Fibroblast of mammary gland (primary cell): ENCODE results near the gene TGDS.

Source experiments
- DNase-seq: peaks from one replicate; pipeline ENCODE4 v3.0.0-alpha.2; 2010; ENCODE audit warnings: low read depth
- H3K4me3 ChIP-seq: 2 replicates; pipeline ENCODE4 v1.5.1; 2011; ENCODE audit warnings: low read depth, mild to moderate bottlenecking, low read length, moderate library complexity; ENCODE audit not compliant: control insufficient read depth
- CTCF ChIP-seq: conservative IDR thresholded peaks from 2 replicates; pipeline ENCODE4 v1.5.1; 2011; ENCODE audit warnings: low read depth, low read length, inconsistent platforms; ENCODE audit not compliant: control insufficient read depth, insufficient read depth

Gene TGDS

GRCh38 chr13:94553766-94554165 lies 42.2 kb downstream of the TGDS start:
- no peak for TF ChIP-seq CTCF
- H3K4me3 ChIP-seq, result no peak overlapping the region

GRCh38 chr13:94552095-94552494 lies 43.9 kb downstream of the TGDS start:
- no peak for DNase-seq
- TF ChIP-seq CTCF, result no peak
- no peak overlapping the region for H3K4me3 ChIP-seq

More at GRCh38 chr13:94553766-94554165, 42.2 kb downstream of the TGDS start:
- no peak for DNase-seq

DNA sequence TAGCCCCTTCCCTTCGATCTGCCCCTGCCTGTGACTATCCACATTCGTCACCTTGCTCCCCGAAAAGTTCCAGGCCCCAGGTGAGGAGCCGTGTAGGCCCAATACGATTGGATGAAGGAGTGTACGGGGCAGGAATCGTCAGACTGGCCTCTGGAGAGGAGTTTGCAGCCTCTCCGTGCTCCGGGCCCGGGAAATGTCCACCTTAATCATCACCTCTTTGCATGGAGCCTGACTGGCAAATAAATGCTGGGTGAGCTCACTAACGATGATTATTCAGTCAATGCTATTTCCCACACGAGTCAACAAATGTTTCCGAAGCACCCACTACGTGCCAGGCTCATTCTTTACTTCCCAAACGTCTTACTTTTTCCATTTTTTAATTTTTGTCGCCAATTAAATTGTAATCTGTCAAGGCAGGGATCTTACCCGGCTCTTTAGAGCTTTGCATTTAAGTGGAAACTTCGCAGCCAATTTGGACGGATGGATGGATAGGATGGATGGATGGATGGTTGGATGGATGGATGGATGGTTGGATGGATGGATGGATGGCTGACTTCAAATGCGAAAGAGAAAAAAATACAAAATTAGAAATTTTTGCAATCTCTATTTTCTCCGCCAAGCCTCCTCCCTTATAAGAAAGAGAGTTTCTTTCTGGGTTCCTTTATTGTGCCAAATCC lies 45.8 kb downstream of the TGDS start:
- no peak for TF ChIP-seq CTCF
- DNase-seq, result peak; percentile 52
- H3K4me3 ChIP-seq, result peak overlapping the region; percentile 87

DNA sequence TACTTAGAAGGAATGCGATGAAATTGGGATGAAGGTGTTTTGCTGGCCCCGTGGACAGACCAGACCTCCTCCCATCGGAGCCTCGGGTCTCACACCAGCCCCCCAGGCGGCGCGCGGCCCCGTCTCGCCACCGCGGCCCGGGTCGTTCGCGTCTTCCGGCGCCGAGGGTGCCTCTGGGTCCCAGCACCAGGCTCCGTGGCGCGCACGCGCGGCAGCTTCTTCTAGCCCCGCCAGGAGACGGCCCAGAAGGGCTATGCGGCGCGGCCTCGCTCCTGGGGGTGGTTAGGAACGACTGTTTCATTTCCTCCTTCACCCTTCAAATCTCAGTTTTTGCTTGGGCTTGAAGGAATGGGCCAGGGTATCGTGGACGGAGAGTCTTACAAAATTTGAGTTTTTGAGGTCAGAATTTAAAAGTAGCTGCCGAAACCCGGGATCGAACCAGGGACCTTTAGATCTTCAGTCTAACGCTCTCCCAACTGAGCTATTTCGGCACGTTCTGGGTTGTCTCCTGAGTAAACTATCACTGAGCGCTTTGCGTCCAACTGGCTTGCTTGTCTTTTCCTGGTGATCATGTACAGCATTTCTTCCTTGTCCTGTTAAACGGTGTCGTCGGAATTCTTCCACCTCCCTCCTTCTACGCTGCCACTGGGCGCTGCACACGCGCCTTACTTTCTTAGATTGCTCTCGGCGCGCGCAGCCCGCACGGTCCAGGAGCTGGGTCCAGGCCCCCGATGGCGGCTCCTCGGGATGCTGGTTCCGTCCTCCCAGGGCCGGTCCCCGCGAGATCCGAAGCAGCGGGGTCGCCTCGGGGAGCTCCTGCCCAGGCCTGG lies 46.5 kb downstream of the TGDS start:
- no peak for TF ChIP-seq CTCF
- peak; percentile 95 for DNase-seq
- peak overlapping the region; percentile 87 for H3K4me3 ChIP-seq

DNA sequence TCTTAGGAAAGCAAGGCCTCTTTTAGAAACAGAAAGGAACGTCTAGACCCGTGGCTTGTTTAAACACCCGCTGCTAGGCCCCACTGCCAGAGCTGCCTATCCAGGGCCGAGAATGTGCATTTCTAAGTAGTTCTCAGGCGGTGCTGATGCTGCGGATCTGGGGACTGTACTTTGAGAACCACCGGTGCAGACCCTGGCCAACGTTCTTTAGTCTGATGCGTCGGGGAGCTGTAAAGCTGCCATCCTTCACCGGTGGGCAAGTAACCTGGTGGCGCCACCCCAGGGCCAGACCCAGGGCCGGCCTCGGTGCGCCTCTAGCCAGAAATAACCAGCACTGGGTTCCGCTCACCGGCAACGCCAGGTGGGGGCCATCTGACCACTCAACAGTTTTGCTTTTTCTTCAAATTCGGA lies 47.1 kb downstream of the TGDS start:
- DNase-seq, result peak; percentile 39
- H3K4me3 ChIP-seq, result peak overlapping the region; percentile 87
- peak; percentile 8 for TF ChIP-seq CTCF

DNA sequence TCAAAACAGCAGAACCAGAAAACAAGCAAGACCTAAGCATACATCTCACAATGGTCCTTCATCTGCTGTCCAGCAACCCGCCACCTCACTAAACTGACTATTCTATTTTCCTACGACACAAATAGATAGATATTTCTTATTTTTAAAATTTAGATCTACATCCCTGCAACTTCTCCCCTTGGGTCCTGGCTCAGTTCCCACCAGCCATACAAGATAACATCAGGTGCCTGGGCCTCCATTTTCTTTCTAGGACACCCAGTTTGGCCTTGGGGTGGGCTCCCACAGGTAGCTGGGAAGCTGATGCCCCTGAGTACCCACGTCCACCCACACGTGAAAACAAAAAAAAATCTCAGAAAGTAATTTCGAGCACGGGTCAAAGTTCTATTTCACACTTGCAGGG lies 47.6 kb downstream of the TGDS start:
- H3K4me3 ChIP-seq, result peak overlapping the region; percentile 87
- TF ChIP-seq CTCF, result no peak
- no peak for DNase-seq
